ENCODE data around the gene ANXA2R. TPM values are rescaled to one million over a fixed set of nuclear protein-coding genes. Genes with fewer than 3 reads are reported as not detected.

ANXA2R gene
- total RNA-seq, 1 experiment from 2014 or later, result 0.20 TPM

- Histone ChIP-seq H3K23me2 (ENCODE audit: insufficient read length, low read depth, low read length, poor library complexity, severe bottlenecking) (peaks cover 16% of the 10 kb centered on the region), H3K79me2 (ENCODE audit: insufficient read depth, low read length) (no peaks in the 10 kb centered on the region), H3K14ac (ENCODE audit: insufficient read depth, low read length) (no peak overlapping the region; the same call in 1 of the 2 replicates), H2AFZ (ENCODE audit: low read length) (no peak overlapping the region), H3K4me1 (ENCODE audit: insufficient read depth, low read length) (peaks cover 7% of the 10 kb centered on the region), H3K9ac (ENCODE audit: extremely low read depth, insufficient read length, low read length) (no peak overlapping the region), H3K27me3 (ENCODE audit: insufficient read depth, low read length) (peaks cover 78% of the 10 kb centered on the region), H2BK12ac (ENCODE audit: insufficient read length, low read depth, low read length) (no peak overlapping the region), H2BK120ac (ENCODE audit: low read depth, low read length, poor library complexity, severe bottlenecking) (no peak overlapping the region), H3T11ph (ENCODE audit: low read length) (no peak overlapping the region), H2BK20ac (ENCODE audit: low read depth, low read length, poor library complexity, severe bottlenecking) (no peak overlapping the region), H4K20me1 (ENCODE audit: control insufficient read depth, insufficient read depth, insufficient read length) (no peaks in the 10 kb centered on the region), H3K27ac (ENCODE audit: insufficient read length, low read depth, low read length) (no peak overlapping the region), H3K79me1 (ENCODE audit: insufficient read depth, low read depth, low read length, poor library complexity, severe bottlenecking) (no peaks in the 10 kb centered on the region), H3K23ac (ENCODE audit: insufficient read length, low read depth, low read length) (no peak overlapping the region), H4K91ac (ENCODE audit: insufficient read length, low read depth, low read length) (no peak overlapping the region), H2BK5ac (ENCODE audit: insufficient read length, low read length) (no peak overlapping the region), H3K18ac (ENCODE audit: insufficient read length, low read depth, low read length) (peak overlapping the region; percentile 53), H4K8ac (replicated peaks; ENCODE audit: insufficient read length, low read depth, low read length) (no peak overlapping the region), H3K9me3 (ENCODE audit: control insufficient read depth, low read depth, low read length) (no peaks in the 10 kb centered on the region), H3K4me2 (ENCODE audit: insufficient read depth, insufficient read length, low read length) (peak overlapping the region; percentile 96), H2AK5ac (ENCODE audit: insufficient read length, low read length) (no peak overlapping the region), H3K56ac (ENCODE audit: insufficient read length, low read depth, low read length) (no peak overlapping the region), H3K4ac (ENCODE audit: low read depth, low read length) (no peak overlapping the region), H2BK15ac (ENCODE audit: low read depth, low read length) (no peak overlapping the region), H4K5ac (ENCODE audit: insufficient read length, low read depth, low read length) (no peak overlapping the region)
- WGBS (ENCODE audit: extremely low coverage, insufficient read length, low lambda C conversion rate), result no CpG with 5 or more reads among the region's 33 CpGs
- Mint-ChIP-seq H3K36me3 (ENCODE audit: insufficient read depth in 1 of 3, low read depth in 3 of 3) (no peaks in the 10 kb centered on the region), H3K4me1 (peaks cover 46 to 53% of the 10 kb centered on the region in 2 experiments), H3K9me3 (no peaks in the 10 kb centered on the region; a peak in 1 of 5 replicates), H3K4me3 (peak overlapping the region; percentile 56 to 75), H3K27me3 (ENCODE audit: low read depth) (peaks cover 93% of the 10 kb centered on the region), H3K27ac (no peak overlapping the region)
- TF ChIP-seq CTCF (conservative IDR thresholded peaks at IDR 0.05), result no peak
- no peak for DNase-seq
Observed at GRCh38 chr5:43041669-43042175, 1.6 kb upstream of the ANXA2R start.

Measured in H9 (cell line).